ENCODE results near the gene UBE2V1.

Gene UBE2V1

GRCh38 chr20:50032955-50033666, 79.8 kb downstream of the UBE2V1 start:
- no peak overlapping the region for H3K27ac ChIP-seq (ENCODE audit: low read depth, low read length)
- H3K36me3 ChIP-seq (ENCODE audit: low read length) = no peaks in the 10 kb centered on the region
- H3F3A ChIP-seq (ENCODE audit: insufficient read depth) = no peaks in the 10 kb centered on the region
- no peaks in the 10 kb centered on the region for H3K79me2 ChIP-seq (ENCODE audit: insufficient read depth, low read length)
- TF ChIP-seq EZH2phosphoT487 (conservative IDR thresholded peaks at IDR 0.05; ENCODE audit: low read length) = no peak
- no peak overlapping the region for H3K4me2 ChIP-seq (ENCODE audit: low read depth, low read length, poor library complexity, severe bottlenecking)
- no peaks in the 10 kb centered on the region for H3K27me3 ChIP-seq (ENCODE audit: low read length)
- no peak overlapping the region for H3K4me3 ChIP-seq (ENCODE audit: insufficient read depth, low read length, poor library complexity, severe bottlenecking)
- no peak overlapping the region for H3K9ac ChIP-seq (ENCODE audit: low read length)
- H3K9me2 ChIP-seq (replicated peaks; ENCODE audit: insufficient read depth, low read length) = no peaks in the 10 kb centered on the region
- no peaks in the 10 kb centered on the region for H4K20me1 ChIP-seq (ENCODE audit: low read depth, low read length)
- H2AFZ ChIP-seq (ENCODE audit: low read depth, low read length, severe bottlenecking) = no peak overlapping the region
- H3K9me3 ChIP-seq (ENCODE audit: insufficient read depth, low read length) = no peaks in the 10 kb centered on the region

All from SU-DHL-6 (cell line).